DND-41 (cell line): ENCODE measurements around the gene C6orf89.

Experiments
- ATAC-seq: fragments of 200-7000 bp; cut with Tn5 transposase; 3 replicates; pipeline ENCODE4 v1.9.1; 2021; ENCODE audit warnings: low read depth; ENCODE audit not compliant: insufficient read depth
- DNase-seq: peaks from one replicate; pipeline ENCODE4 v3.0.0-alpha.2; 2020
- H2AFZ ChIP-seq: 2 replicates; pipeline ENCODE4 v1.6.0; 2012; ENCODE audit warnings: low read depth, low read length
- H3K27ac ChIP-seq: 2 replicates; pipeline ENCODE4 v1.5.1; 2012; ENCODE audit warnings: low read length, inconsistent platforms
- H3K27me3 ChIP-seq: fragments of 200-600 bp; sonication (generic); 2 replicates; pipeline ENCODE4 v1.6.0; 2012; ENCODE audit warnings: low read length, mild to moderate bottlenecking, inconsistent platforms; ENCODE audit not compliant: insufficient read depth, poor library complexity
- H3K36me3 ChIP-seq: 2 replicates; pipeline ENCODE4 v1.5.1; 2012; ENCODE audit warnings: low read length, inconsistent platforms; ENCODE audit not compliant: insufficient read depth
- H3K4me1 ChIP-seq: 2 replicates; pipeline ENCODE4 v1.5.1; 2012; ENCODE audit warnings: mild to moderate bottlenecking, low read length; ENCODE audit not compliant: insufficient read depth
- H3K4me2 ChIP-seq: 2 replicates; pipeline ENCODE4 v1.6.0; 2012; ENCODE audit warnings: mild to moderate bottlenecking, moderate library complexity, low read length, inconsistent platforms; ENCODE audit not compliant: insufficient read depth
- H3K4me3 ChIP-seq, 2 experiments: fragments of 200-600 bp in 1 of 2; shearing (Covaris generic) in 1 of 2; 2 replicates each; pipeline ENCODE4 v1.5.1; 2012 to 2016; ENCODE audit warnings: inconsistent platforms in 2 of 2, low read length in 2 of 2, mild to moderate bottlenecking in 2 of 2, low read depth in 1 of 2, moderate library complexity in 1 of 2
- H3K79me2 ChIP-seq: 2 replicates; pipeline ENCODE4 v1.6.0; 2012; ENCODE audit warnings: low read length, inconsistent platforms; ENCODE audit not compliant: insufficient read depth
- H3K9ac ChIP-seq: 2 replicates; pipeline ENCODE4 v1.6.0; 2012; ENCODE audit warnings: low read depth, mild to moderate bottlenecking, inconsistent platforms, low read length, moderate library complexity
- H3K9me3 ChIP-seq: 2 replicates; pipeline ENCODE4 v1.5.1; 2012; ENCODE audit warnings: low read length, moderate library complexity, mild to moderate bottlenecking, inconsistent platforms; ENCODE audit not compliant: insufficient read depth, severe bottlenecking
- H4K20me1 ChIP-seq: 2 replicates; pipeline ENCODE4 v1.6.0; 2012; ENCODE audit warnings: low read length; ENCODE audit not compliant: insufficient read depth
- CTCF ChIP-seq: IDR thresholded peaks from 2 replicates; pipeline ENCODE4 v1.5.1; 2012; ENCODE audit warnings: borderline replicate concordance, low read length, moderate library complexity, mild to moderate bottlenecking; ENCODE audit not compliant: poor library complexity, severe bottlenecking; ENCODE audit errors: extremely low read depth
- EZH2 ChIP-seq: IDR thresholded peaks from 3 replicates; pipeline ENCODE4 v1.6.1; 2012; ENCODE audit warnings: borderline replicate concordance, low read depth, mild to moderate bottlenecking, moderate library complexity, low read length, inconsistent platforms; ENCODE audit not compliant: severe bottlenecking

Gene C6orf89

GRCh38 chr6:36847991-36848390, 37.8 kb upstream of the C6orf89 start:
- ATAC-seq: no peak
- Histone ChIP-seq H3K27ac (no peak overlapping the region), H2AFZ (no peak overlapping the region), H3K36me3 (peaks cover 18% of the 10 kb centered on the region), H3K9me3 (no peaks in the 10 kb centered on the region), H3K27me3 (no peaks in the 10 kb centered on the region), H3K9ac (no peak overlapping the region), H4K20me1 (no peaks in the 10 kb centered on the region), H3K4me2 (no peak overlapping the region), H3K4me1 (no peaks in the 10 kb centered on the region), H3K4me3 (no peak overlapping the region), H3K79me2 (no peaks in the 10 kb centered on the region)
- DNase-seq: no peak
- TF ChIP-seq EZH2 (no peak), CTCF (no peak)

- ATAC-seq: no peak
- Histone ChIP-seq H3K79me2 (no peaks in the 10 kb centered on the region), H3K9me3 (no peaks in the 10 kb centered on the region), H3K4me2 (no peak overlapping the region), H4K20me1 (no peaks in the 10 kb centered on the region), H3K36me3 (peaks cover 27% of the 10 kb centered on the region), H3K4me1 (no peaks in the 10 kb centered on the region), H3K27me3 (no peaks in the 10 kb centered on the region), H3K27ac (no peak overlapping the region), H2AFZ (no peak overlapping the region), H3K9ac (no peak overlapping the region), H3K4me3 (no peak overlapping the region)
- no peak for DNase-seq
- TF ChIP-seq EZH2 (no peak), CTCF (no peak)
Measured at GRCh38 chr6:36848658-36849441, 36.9 kb upstream of the C6orf89 start.

GRCh38 chr6:36850021-36850420, 35.7 kb upstream of the C6orf89 start:
- no peak overlapping the region for H3K27ac ChIP-seq
- H3K4me1 ChIP-seq: no peaks in the 10 kb centered on the region
- TF ChIP-seq EZH2: no peak
- no peak for TF ChIP-seq CTCF
- peaks cover 39% of the 10 kb centered on the region for H3K36me3 ChIP-seq
- H2AFZ ChIP-seq: no peak overlapping the region
- no peak overlapping the region for H3K4me2 ChIP-seq
- DNase-seq (no peak), ATAC-seq (no peak)
- H3K79me2 ChIP-seq: no peaks in the 10 kb centered on the region
- no peak overlapping the region for H3K4me3 ChIP-seq
- no peaks in the 10 kb centered on the region for H3K27me3 ChIP-seq
- no peak overlapping the region for H3K9ac ChIP-seq
- no peaks in the 10 kb centered on the region for H4K20me1 ChIP-seq
- no peaks in the 10 kb centered on the region for H3K9me3 ChIP-seq
